ENCODE results near the gene EBLN1. TPM values are rescaled to one million over a fixed set of nuclear protein-coding genes. Genes with fewer than 3 reads are reported as not detected.

The EBLN1 gene
- total RNA-seq, 2 donors from 2014 or later: not detected

DNA sequence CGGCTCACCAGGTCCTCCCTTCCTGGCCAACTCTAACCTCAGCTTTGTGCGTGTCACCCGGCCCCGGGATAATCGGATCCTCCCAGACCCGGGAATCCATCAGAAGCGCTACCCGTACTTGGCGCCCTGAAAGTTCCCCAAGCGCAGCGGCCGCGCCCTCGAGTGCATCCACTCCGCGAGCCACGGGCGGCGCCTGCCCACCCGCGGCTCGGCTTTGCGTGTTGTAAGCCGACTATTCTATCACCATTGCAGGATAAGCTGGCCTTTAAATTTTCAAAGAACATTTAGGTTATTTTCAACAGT, 35.7 kb upstream of the EBLN1 start:
- Histone ChIP-seq H3K27me3 (replicated peaks; ENCODE audit: insufficient read depth) (no peaks in the 10 kb centered on the region), H3K9me3 (no peaks in the 10 kb centered on the region), H3K36me3 (no peaks in the 10 kb centered on the region), H3K27ac (peak overlapping the region; percentile 97 to 98), H3K4me1 (ENCODE audit: control insufficient read depth in 1 of 2, low read depth in 2 of 2) (no peaks in the 10 kb centered on the region), H3K4me3 (peak overlapping the region; percentile 77)
- ATAC-seq (ENCODE audit: insufficient number of reproducible peaks, low FRiP score, low read depth): no peak
- TF ChIP-seq, protein P1, sequence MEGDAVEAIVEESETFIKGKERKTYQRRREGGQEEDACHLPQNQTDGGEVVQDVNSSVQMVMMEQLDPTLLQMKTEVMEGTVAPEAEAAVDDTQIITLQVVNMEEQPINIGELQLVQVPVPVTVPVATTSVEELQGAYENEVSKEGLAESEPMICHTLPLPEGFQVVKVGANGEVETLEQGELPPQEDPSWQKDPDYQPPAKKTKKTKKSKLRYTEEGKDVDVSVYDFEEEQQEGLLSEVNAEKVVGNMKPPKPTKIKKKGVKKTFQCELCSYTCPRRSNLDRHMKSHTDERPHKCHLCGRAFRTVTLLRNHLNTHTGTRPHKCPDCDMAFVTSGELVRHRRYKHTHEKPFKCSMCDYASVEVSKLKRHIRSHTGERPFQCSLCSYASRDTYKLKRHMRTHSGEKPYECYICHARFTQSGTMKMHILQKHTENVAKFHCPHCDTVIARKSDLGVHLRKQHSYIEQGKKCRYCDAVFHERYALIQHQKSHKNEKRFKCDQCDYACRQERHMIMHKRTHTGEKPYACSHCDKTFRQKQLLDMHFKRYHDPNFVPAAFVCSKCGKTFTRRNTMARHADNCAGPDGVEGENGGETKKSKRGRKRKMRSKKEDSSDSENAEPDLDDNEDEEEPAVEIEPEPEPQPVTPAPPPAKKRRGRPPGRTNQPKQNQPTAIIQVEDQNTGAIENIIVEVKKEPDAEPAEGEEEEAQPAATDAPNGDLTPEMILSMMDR (IDR thresholded peaks at IDR 0.05): no peak
- DNase-seq (ENCODE audit: low spot score): no peak

- Histone ChIP-seq H3K9me3 (no peaks in the 10 kb centered on the region), H3K36me3 (no peaks in the 10 kb centered on the region), H3K4me1 (ENCODE audit: control insufficient read depth in 1 of 2, low read depth in 2 of 2) (no peaks in the 10 kb centered on the region), H3K27ac (peak overlapping the region; percentile 97 to 98), H3K27me3 (replicated peaks; ENCODE audit: insufficient read depth) (no peaks in the 10 kb centered on the region), H3K4me3 (peak overlapping the region; percentile 77)
- ATAC-seq (ENCODE audit: insufficient number of reproducible peaks, low FRiP score, low read depth): peak; percentile 35
- TF ChIP-seq, protein P1 (IDR thresholded peaks at IDR 0.05): no peak
- no peak for DNase-seq (ENCODE audit: low spot score)
These were observed 35.2 kb upstream of the EBLN1 start for GRCh38 chr10:22252801-22253579.

GRCh38 chr10:22252224-22252800, 34.5 kb upstream of the EBLN1 start:
- no peaks in the 10 kb centered on the region for H3K36me3 ChIP-seq
- peak overlapping the region; percentile 77 for H3K4me3 ChIP-seq
- H3K4me1 ChIP-seq (ENCODE audit: control insufficient read depth in 1 of 2, low read depth in 2 of 2): no peaks in the 10 kb centered on the region
- peak; percentile 23 for ATAC-seq (ENCODE audit: insufficient number of reproducible peaks, low FRiP score, low read depth)
- H3K27ac ChIP-seq: peak overlapping the region; percentile 97 to 98
- H3K9me3 ChIP-seq: no peaks in the 10 kb centered on the region
- no peaks in the 10 kb centered on the region for H3K27me3 ChIP-seq (replicated peaks; ENCODE audit: insufficient read depth)
- no peak for DNase-seq (ENCODE audit: low spot score)
- TF ChIP-seq, protein P1 (IDR thresholded peaks at IDR 0.05): no peak

GRCh38 chr10:22251751-22252223, 34.0 kb upstream of the EBLN1 start:
- no peaks in the 10 kb centered on the region for H3K4me1 ChIP-seq (ENCODE audit: control insufficient read depth in 1 of 2, low read depth in 2 of 2)
- TF ChIP-seq, protein P1 (IDR thresholded peaks at IDR 0.05): no peak
- H3K27me3 ChIP-seq (replicated peaks; ENCODE audit: insufficient read depth): no peaks in the 10 kb centered on the region
- H3K36me3 ChIP-seq: no peaks in the 10 kb centered on the region
- H3K9me3 ChIP-seq: no peaks in the 10 kb centered on the region
- ATAC-seq (ENCODE audit: insufficient number of reproducible peaks, low FRiP score, low read depth) (peak; percentile 25), DNase-seq (ENCODE audit: low spot score) (no peak)
- peak overlapping the region; percentile 97 to 98 for H3K27ac ChIP-seq
- H3K4me3 ChIP-seq: peak overlapping the region; percentile 77

- Histone ChIP-seq H3K9me3 (no peaks in the 10 kb centered on the region), H3K27ac (peak overlapping the region; percentile 97 to 98), H3K4me3 (peak overlapping the region; percentile 77), H3K4me1 (ENCODE audit: control insufficient read depth in 1 of 2, low read depth in 2 of 2) (no peaks in the 10 kb centered on the region), H3K27me3 (replicated peaks; ENCODE audit: insufficient read depth) (no peaks in the 10 kb centered on the region), H3K36me3 (no peaks in the 10 kb centered on the region)
- DNase-seq (ENCODE audit: low spot score): no peak
- no peak for ATAC-seq (ENCODE audit: insufficient number of reproducible peaks, low FRiP score, low read depth)
- TF ChIP-seq, protein P1 (IDR thresholded peaks at IDR 0.05): no peak
These were observed 33.3 kb upstream of the EBLN1 start for GRCh38 chr10:22250897-22251660.

Data from thoracic aorta (tissue), 2 donors.